HG03095 (cell line): Measurements from ENCODE around the gene MYCBPAP.

Experiments
- ATAC-seq: cut with Tn5 transposase; IDR thresholded peaks from one replicate; pipeline ENCODE4 v1.9.1; 2021; ENCODE audit warnings: moderate library complexity; ENCODE audit not compliant: unreplicated experiment

Gene MYCBPAP

DNA sequence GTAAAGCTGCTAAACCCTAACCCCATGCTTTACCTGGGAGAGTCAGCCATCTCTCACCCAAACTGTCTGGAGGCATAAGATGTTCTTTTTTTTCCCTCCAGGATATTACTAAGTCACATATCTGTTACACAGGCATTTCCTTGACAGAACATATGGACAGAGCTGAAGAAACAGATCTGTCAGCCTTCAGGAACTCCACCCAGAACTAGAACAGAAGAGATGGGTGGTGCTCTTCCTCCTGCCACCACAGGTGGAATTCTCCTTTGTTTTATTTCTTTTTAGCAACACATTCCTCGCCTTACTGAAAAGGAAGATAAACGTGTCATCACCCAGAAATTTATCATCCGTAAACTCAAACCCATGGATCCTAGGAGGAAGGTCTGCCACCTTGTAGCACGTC lies 8.8 kb downstream of the MYCBPAP start:
- ATAC-seq: no peak

- no peak for ATAC-seq
Measured at GRCh38 chr17:50517504-50518383, 9.5 kb downstream of the MYCBPAP start.

GRCh38 chr17:50518384-50519023 lies 10.3 kb downstream of the MYCBPAP start:
- no peak for ATAC-seq

DNA sequence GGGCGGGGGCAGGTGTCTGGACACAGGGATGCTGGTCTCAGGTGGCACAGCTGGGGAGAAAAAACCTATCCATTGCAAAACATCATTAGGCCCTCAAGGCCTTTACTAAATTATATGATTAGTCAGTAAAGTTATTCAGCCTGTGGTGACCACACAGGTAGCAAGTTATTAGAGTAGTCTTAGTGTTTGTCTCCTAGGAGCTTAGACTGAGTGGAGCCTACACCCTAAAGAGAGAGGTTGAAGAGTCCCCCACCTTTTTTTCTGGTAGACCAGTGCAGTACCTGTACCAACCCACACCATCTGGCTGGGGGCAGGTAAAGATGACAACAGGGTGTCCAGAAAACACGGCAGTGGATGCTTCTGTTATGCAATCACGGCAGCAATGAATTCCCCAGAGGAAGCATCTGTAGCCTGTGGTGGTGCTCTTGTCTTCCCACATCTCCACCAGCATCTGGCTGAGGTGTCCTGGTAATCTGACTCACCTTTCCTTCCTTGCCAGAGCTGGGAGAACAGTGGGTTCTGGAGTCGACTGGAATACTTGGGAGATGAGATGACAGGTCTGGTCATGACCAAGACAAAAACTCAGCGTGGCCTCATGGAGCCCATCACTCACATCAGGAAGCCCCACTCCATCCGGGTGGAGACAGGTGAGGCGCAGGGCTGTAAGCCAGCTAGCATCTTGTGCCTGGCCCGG lies 11.0 kb downstream of the MYCBPAP start:
- no peak for ATAC-seq

DNA sequence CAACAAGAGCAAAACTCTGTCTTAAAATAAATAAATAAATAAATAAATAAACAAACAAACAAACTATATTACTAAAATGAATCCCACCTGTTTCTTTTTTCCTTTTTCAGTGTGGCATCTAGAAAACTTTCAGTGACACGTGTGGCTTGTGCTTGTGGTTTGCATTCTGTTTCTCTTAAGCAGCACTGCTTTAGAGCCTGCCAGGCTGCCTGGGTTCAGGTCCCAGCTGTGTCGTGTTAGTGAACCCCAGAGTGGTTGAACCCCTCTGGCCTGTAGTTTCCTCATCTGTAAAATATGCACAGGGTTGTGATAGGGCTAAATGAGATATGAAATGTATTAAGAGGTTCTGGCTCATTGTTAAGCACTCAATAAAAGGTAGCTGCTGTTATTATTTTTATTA lies 12.2 kb downstream of the MYCBPAP start:
- no peak for ATAC-seq

- no peak for ATAC-seq
Measured at GRCh38 chr17:50521514-50521913, 13.3 kb downstream of the MYCBPAP start.

DNA sequence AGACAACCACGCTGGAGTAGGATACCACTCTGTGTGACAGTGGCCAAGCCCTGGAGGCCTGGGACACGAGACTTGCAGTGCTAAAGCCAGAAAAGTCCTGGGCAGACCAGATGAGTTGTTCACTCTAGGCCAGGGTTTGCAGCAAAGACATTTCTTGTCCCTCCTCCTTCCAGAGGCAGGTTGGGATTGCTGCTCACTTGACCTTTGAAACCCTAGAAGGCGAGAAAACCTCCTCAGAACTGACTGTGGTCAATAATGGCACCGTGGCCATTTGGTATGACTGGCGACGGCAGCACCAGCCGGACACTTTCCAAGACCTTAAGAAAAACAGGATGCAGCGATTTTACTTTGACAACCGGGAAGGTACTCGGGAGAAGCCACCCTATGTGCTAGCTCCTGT lies 14.5 kb downstream of the MYCBPAP start:
- no peak for ATAC-seq

- no peak for ATAC-seq
Measured at GRCh38 chr17:50523208-50523607, 15.0 kb downstream of the MYCBPAP start.

GRCh38 chr17:50524838-50525237 lies 16.6 kb downstream of the MYCBPAP start:
- ATAC-seq: no peak

- ATAC-seq: no peak
Measured at GRCh38 chr17:50527155-50527762, 19.0 kb downstream of the MYCBPAP start.

- no peak for ATAC-seq
Measured at GRCh38 chr17:50527949-50528474, 19.8 kb downstream of the MYCBPAP start.

DNA sequence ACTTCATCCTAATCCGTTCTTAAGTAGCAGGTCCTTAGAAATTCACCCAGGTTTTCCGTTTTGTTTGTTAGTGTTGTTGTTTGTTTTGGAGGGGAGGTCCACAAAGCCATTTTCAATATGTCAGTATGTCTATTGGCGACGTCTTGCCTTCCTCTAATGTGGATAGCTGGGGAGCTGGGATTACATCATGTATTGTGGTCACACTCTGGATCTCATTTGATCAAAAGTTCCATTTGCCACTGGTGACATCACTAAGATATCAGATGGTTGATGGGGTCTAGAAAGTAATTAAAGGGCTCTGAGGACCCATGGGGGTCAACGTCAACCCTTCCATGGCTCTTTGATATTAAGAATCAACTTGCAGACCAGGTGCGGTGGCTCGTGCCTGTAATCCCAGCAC lies 21.6 kb downstream of the MYCBPAP start:
- ATAC-seq: no peak

- no peak for ATAC-seq
Measured at GRCh38 chr17:50531428-50532025, 23.3 kb downstream of the MYCBPAP start.

GRCh38 chr17:50532452-50533024 lies 24.3 kb downstream of the MYCBPAP start, which contains the start of gene EPN3:
Gene EPN3, plus strand, starts transcription at chr17:50532735. Its CDS starts 3,822 bp downstream, at chr17:50536557.
- ATAC-seq: no peak

DNA sequence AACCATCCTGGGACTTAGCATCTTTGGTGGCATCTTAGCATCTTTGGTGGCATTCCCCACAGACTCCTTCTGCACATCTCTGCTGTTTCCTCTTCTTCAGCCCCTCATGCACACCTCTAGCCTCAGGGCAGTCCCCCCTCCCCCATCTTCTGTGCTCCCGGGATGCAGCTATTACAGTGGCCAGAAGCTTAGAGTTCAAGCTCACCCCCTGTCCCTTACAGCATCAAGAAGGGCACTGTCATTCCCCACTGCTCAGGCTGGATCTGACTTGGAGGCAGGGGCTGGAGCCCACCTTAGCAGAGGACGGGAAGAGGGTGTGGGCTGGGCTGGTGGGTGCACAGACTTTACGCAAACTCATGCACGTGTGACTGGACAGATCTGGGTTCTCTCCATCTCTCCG lies 24.9 kb downstream of the MYCBPAP start:
- ATAC-seq: no peak

DNA sequence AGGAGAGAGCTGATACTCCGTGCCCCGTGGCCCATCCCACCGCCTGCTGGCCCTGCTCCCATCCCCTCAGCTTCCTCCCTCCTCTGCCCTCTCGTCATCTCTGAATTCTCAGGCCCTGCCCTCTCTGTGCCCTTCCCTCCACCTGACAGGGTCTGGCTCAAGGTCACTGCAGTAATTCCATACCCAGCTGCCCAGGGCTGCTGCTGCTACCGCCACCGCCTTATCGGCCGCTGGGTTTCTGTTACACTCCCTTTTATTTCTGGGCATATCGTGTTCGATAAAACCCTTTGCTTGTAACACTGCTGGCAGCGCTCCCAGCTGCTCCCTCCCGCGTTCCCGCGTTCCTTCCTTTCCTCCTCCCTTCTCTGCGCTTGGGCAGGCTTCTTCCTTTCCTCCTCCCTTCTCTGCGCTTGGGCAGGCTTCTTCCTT lies 25.5 kb downstream of the MYCBPAP start:
- no peak for ATAC-seq

DNA sequence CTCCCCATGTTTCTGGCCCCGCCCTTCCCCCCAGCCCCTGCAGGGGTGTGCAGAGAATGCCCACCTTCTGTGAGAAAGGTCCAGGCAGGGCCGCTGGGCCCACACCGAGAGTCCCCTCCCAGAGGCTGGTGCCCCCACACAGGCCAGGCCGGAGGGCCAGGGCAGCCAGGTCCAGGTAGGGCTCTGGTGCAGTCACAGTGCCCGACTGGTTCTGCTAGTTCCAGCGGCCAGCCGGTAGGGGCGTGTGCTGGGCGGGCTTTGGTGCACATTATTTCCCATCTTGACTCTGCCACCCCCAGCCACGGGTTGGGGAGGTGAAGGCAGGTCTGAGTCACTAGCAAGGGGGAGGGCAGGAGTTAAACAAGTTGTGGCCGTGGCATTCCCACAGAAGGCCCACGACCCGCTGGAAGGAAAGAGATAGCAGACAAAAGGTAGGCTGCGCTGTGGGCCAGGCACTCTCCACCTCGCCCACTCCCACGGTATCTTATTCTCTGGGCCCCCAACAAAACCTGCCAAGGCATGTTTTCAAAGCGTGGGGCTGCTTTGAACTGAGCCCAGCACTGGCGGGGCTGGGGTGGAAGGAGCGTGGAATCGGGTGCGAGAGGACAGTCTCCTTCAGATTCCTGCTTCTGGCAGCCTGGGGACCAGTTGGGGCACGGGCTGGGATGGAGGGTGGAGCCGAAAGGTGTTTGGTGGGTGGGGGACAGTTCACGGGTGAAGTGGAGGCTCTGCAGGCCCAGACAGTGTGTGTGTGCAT lies 26.2 kb downstream of the MYCBPAP start:
- ATAC-seq: no peak

DNA sequence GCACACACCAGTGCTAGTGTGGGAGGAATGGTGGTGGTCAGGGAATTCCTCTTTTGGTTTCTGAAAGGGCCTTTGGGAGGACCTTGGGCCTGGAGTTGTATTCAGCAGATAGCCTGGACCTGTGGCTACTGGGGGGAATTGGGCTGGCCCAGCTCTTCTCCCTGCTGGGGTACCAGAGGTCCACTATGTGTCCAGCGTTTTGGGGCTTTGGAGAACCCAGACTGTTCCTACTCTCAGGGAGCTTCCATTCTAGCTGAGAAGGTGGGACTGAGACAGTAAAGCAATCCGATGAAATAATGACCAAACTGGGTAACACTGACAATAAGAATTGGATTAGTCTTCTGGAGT lies 26.7 kb downstream of the MYCBPAP start:
- ATAC-seq: no peak

DNA sequence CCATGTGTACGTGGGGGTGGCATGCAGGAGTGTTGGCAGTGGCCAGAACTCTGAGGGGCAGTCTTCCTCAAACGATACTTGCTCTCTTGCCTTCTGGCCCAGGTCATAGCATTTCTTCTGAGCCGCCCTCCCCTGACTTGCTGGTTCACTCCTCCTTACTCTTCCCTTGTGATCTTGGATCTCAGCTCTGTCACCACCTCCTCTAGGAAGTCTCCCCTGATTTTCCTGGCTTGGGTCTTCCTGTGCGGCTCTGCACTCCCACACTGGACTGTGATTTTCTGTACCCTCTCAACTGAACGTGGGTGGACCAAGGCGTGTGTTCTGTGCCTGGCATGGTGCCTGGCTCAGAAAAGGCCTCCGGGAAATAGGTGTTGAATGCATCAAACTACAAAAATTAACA lies 27.2 kb downstream of the MYCBPAP start:
- ATAC-seq: no peak
